HepG2 (cell line): Measurements from ENCODE around the gene BLOC1S1. TPM values are rescaled to one million over a fixed set of nuclear protein-coding genes. Genes with fewer than 3 reads are reported as not detected.

Experiments used
- ATAC-seq: fragments of 200-7000 bp; cut with Tn5 transposase; 3 replicates; pipeline ENCODE4 v1.9.1; 2020; ENCODE audit warnings: mild to moderate bottlenecking, moderate library complexity
- BruUV-seq: library from RNA; stranded (reverse); fragments of 400-500 nt; replicated peaks from 2 replicates; lab custom pipeline; 2021; lab: Mats Ljungman, UMichigan
- CTCF ChIA-PET: fragments of 300-600 bp; formaldehyde crosslinking; extraction: SDS; loops from one replicate; lab custom pipeline; 2021; ENCODE audit warnings: low total read pairs, inconsistent platforms, low intra/inter-chr PET ratio; lab: Yijun Ruan, JAX
- POLR2A ChIA-PET: fragments of 350-600 bp; sonication (Branson Sonifier 250); formaldehyde crosslinking; loops from one replicate; lab custom pipeline; 2020; ENCODE audit warnings: antibody characterized with exemption, inconsistent platforms; lab: Yijun Ruan, JAX
- DNase-seq: peaks from one replicate; pipeline ENCODE4 v3.0.0-alpha.2; 2015; ENCODE audit warnings: low spot score
- FAIRE-seq: peaks from 3 replicates; lab custom pipeline; 2011; peaks lifted over from hg19 to GRCh38; lab: Jason Lieb, UNC
- H2AFZ ChIP-seq: one replicate; pipeline ENCODE4 v1.6.1; 2011; ENCODE audit warnings: low read length, inconsistent platforms
- H3K27ac ChIP-seq: fragments of 300-600 bp; 3 replicates; pipeline ENCODE4 v1.8.0; 2011; ENCODE audit warnings: mixed run types, mild to moderate bottlenecking, mixed read lengths, low read length, inconsistent platforms; ENCODE audit not compliant: insufficient read depth; ENCODE audit errors: extremely low read length
- H3K27me3 ChIP-seq, 2 experiments: fragments of 200-600 bp in 1 of 2; 2 replicates in 1 of 2; 3 replicates in 1 of 2; pipeline versions ENCODE4 v1.6.0 to v1.8.0; 2011; ENCODE audit warnings: low read length in 2 of 2, mild to moderate bottlenecking in 2 of 2, moderate library complexity in 2 of 2, inconsistent platforms in 1 of 2; ENCODE audit not compliant: insufficient read depth in 2 of 2, control insufficient read depth in 1 of 2
- H3K36me3 ChIP-seq, 2 experiments: fragments of 200-600 bp in 1 of 2; replicated peaks in 1 of 2; 2 replicates in 1 of 2; 3 replicates in 1 of 2; pipeline versions ENCODE4 v1.5.1 to v1.8.0; 2011; ENCODE audit warnings: low read length in 2 of 2, inconsistent platforms in 1 of 2; ENCODE audit not compliant: insufficient read depth in 2 of 2, control insufficient read depth in 1 of 2
- H3K4me1 ChIP-seq: 2 replicates; pipeline ENCODE4 v1.5.1; 2012; ENCODE audit warnings: low read length, inconsistent platforms; ENCODE audit not compliant: insufficient read depth
- H3K4me2 ChIP-seq: 2 replicates; pipeline ENCODE4 v1.6.0; 2011; ENCODE audit warnings: low read depth, low read length, inconsistent platforms
- H3K4me3 ChIP-seq, 3 experiments: fragments of 200-600 bp in 1 of 3; sonication (generic), shearing (Covaris generic) in 1 of 3; replicated peaks in 1 of 3; 2 replicates each; pipeline ENCODE4 v1.5.1; 2011 to 2016; ENCODE audit warnings: low read length in 3 of 3, inconsistent platforms in 2 of 3, low read depth in 2 of 3, mild to moderate bottlenecking in 2 of 3, control low read depth in 1 of 3, mixed read lengths in 1 of 3; ENCODE audit not compliant: insufficient read depth in 1 of 3
- H3K79me2 ChIP-seq: one replicate; pipeline ENCODE4 v1.6.1; 2011; ENCODE audit warnings: low read length, inconsistent platforms; ENCODE audit not compliant: insufficient read depth
- H3K9ac ChIP-seq: 2 replicates; pipeline ENCODE4 v1.6.0; 2011; ENCODE audit warnings: mild to moderate bottlenecking, low read depth, low read length, inconsistent platforms; ENCODE audit not compliant: insufficient read depth
- H3K9me3 ChIP-seq: 2 replicates; pipeline ENCODE4 v1.5.1; 2012; ENCODE audit warnings: mild to moderate bottlenecking, low read length
- H4K20me1 ChIP-seq: 2 replicates; pipeline ENCODE4 v1.6.0; 2011; ENCODE audit warnings: inconsistent platforms, mild to moderate bottlenecking, low read length, moderate library complexity; ENCODE audit not compliant: insufficient read depth
- ETV5 ChIP-seq: IDR thresholded peaks from 2 replicates; pipeline ENCODE4 v1.6.1; 2018; ENCODE audit warnings: missing biosample characterization, missing genetic modification reagents, inconsistent platforms, borderline replicate concordance
- FOSL2 ChIP-seq: sonication (generic); formaldehyde crosslinking; IDR thresholded peaks from 2 replicates; pipeline ENCODE4 v1.4.0; 2020; ENCODE audit warnings: missing genetic modification reagents
- NR2C2 ChIP-seq: sonication (generic); formaldehyde crosslinking; IDR thresholded peaks from 2 replicates; pipeline ENCODE4 v1.4.0; 2020; ENCODE audit warnings: missing genetic modification reagents, mild to moderate bottlenecking, moderate library complexity, borderline replicate concordance
- PAF1 ChIP-seq: IDR thresholded peaks from 2 replicates; pipeline ENCODE4 v1.6.1; 2016; ENCODE audit warnings: missing genetic modification reagents, missing compliant biosample characterization
- SOX13 ChIP-seq, 3 experiments: fragments of 450-650 bp in 1 of 3; sonication (generic) in 1 of 3; formaldehyde crosslinking in 1 of 3; IDR thresholded peaks in 2 of 3; conservative IDR thresholded peaks in 1 of 3; 2 replicates each; pipeline versions ENCODE4 v1.5.0 to v1.6.1; 2016 to 2020; ENCODE audit warnings: antibody characterized with exemption in 1 of 3, mild to moderate bottlenecking in 1 of 3, missing compliant biosample characterization in 1 of 3, missing genetic modification reagents in 1 of 3, moderate library complexity in 1 of 3
- TBP ChIP-seq: sonication (generic); formaldehyde crosslinking; IDR thresholded peaks from 2 replicates; pipeline ENCODE4 v1.5.0; 2020; ENCODE audit warnings: missing genetic modification reagents
- WGBS: methylation state at CpG from one replicate; pipeline ENCODE4 v1.1.6; 2017; ENCODE audit warnings: low lambda C conversion rate; 5-methylcytosine and 5-hydroxymethylcytosine counted together
- in situ Hi-C: cut with HindIII; loops from 2 replicates; pipeline ENCODE4 v1.10.0; 2017; ENCODE audit warnings: low pct_unique_long_range_greater_than_20kb; ENCODE audit not compliant: extremely low pct_ligation_motif_present
- intact Hi-C: fragments of 100-400 bp; cut with micrococcal nuclease; formaldehyde crosslinking; loops from one replicate; pipeline ENCODE4 v1.10.0; 2022; ENCODE audit not compliant: unreplicated experiment
- polyA plus RNA-seq, 8 experiments: library from polyadenylated mRNA; depleted of rRNA in 3 of 8; stranded (reverse) in 7 of 8; unstranded in 1 of 8; fragments of >200 nt; fragmentation: Illumina TruSeq in 4 of 8; extraction: Trizol in 4 of 8; gene quantifications; 2 replicates each; pipeline versions ENCODE4 v1.2.1 to v1.2.3, GENCODE V29; 2011 to 2016; ENCODE audit warnings: low read depth in 4 of 8, missing spikeins in 1 of 8, mixed read lengths in 1 of 8; ENCODE audit not compliant: insufficient read depth in 1 of 8
- total RNA-seq, 5 experiments: library from RNA; depleted of rRNA; stranded (reverse); fragments of >200 nt; fragmentation: Illumina TruSeq; extraction: Trizol; gene quantifications; 2 replicates each; pipeline ENCODE4 v1.2.3, GENCODE V29; 2016; ENCODE audit warnings: low read depth in 1 of 5
- TF ChIP-seq, protein P1 (sequence below): sonication (generic); formaldehyde crosslinking; IDR thresholded peaks from 2 replicates; pipeline ENCODE4 v1.4.0; 2020; ENCODE audit warnings: missing genetic modification reagents

Gene BLOC1S1
- total and polyA plus RNA-seq, 2 of the 13 experiments (the other 11 are each of a cell fraction or from before 2014, with no cell fraction given), result 55.1 to 95.3 TPM

DNA sequence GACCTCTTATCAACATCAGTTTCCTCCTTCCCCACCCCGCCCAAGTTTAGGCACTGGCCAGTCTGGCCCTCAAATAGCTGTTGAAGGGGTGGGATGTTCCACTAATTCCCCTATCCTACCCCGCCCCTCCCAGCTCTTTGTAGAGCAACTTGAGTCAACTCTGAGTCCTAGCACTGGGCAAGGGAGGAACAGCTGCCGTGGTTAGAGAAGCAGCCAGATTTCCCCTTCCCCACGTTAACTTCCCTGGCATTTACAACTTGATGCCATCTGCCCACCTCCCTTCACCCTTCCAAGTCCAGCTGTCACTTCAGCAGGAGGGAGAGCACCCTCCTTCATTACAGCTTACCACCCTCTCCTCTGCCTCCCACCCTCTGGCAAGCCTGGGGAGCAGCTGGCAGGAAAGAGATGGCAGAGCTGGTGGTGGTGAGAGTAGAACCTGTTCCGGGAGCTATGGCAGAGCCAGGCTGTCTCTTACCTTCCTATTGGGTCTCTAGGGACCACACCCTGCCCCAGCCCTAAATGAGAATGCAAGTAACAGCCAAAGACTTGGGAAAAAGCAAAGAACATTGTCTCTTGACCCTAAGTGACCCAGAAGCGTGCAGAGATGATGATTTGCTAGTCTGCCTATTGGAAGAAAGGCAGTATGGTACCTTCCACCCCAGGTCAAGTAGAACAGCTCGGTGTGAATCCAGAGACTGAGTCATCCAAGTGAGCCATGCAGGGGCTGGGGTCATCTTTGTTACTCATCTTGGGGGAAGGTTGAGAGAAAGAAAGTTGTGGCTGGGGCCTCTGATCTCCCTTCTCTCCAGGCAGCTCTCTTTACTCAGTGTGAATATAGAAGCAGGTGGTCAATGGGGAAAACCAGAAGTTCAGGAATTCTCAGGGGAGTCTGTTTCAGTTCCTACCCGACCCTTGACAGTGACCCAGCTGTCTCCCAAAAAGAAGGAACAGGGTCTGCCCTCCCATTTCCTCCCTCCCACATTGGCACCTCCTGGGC, 1.5 kb downstream of the BLOC1S1 start:
- H3K9me3 ChIP-seq, result no peaks in the 10 kb centered on the region
- intact Hi-C loops, result no loop called here
- POLR2A ChIA-PET, result interaction anchor here (1.2 to 4.5 kb wide), 2 partner anchors 12 to 35 kb away, joined by 4 to 38 read pairs; partner anchors contain the start of gene CD63
- no peak overlapping the region for H3K27ac ChIP-seq
- H3K9ac ChIP-seq, result peak overlapping the region; percentile 80; the same call in 1 of the 2 replicates
- TF ChIP-seq FOSL2 (0 out of 2 replicates have a peak, but pooled peaks have one; percentile 11), TBP (CRISPR knock-in tag) (no peak)
- no peaks in the 10 kb centered on the region for H4K20me1 ChIP-seq
- ATAC-seq (no peak), FAIRE-seq (no peak), DNase-seq (no peak)
- H2AFZ ChIP-seq, result no peak overlapping the region
- H3K4me1 ChIP-seq, result peaks cover 62% of the 10 kb centered on the region
- H3K4me3 ChIP-seq, result peak overlapping the region; percentile 77 to 96 (median 84); a peak in 5 of 6 replicates
- peak overlapping the region; percentile 72 for H3K4me2 ChIP-seq
- BruUV-seq, result no TSS peak
- H3K79me2 ChIP-seq, result no peaks in the 10 kb centered on the region
- H3K27me3 ChIP-seq, result peaks cover 0 to 6% of the 10 kb centered on the region in 2 experiments; a peak in 1 of 5 replicates
- 85% methylated on average over 8 of the region's 8 CpGs for WGBS
- CTCF ChIA-PET, result no interaction called here
- in situ Hi-C loops, result no loop called here
- no peaks in the 10 kb centered on the region; a peak in 1 of 5 replicates for H3K36me3 ChIP-seq

DNA sequence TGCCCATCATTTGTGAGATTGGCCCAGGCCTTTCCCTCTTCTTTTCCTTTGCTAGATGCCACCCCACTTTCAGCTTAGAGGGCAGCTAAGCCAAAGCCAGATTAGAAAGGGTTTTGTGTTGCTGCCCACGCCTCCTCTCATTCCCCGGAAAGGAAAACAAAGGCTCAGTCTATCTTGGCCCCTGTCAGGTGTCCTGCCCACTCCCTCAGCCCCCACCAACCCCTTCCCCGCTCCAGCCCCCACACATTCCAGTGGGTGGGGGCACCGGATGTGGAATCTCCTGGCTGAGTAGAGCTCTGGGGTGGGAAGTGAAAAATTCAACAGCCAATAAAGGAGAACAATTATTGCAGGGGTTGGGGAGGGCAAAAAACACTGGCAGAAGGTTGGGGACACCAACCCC, 2.2 kb downstream of the BLOC1S1 start:
- FAIRE-seq, result no peak
- CTCF ChIA-PET, result no interaction called here
- peaks cover 68% of the 10 kb centered on the region for H3K4me1 ChIP-seq
- no TSS peak for BruUV-seq
- no peaks in the 10 kb centered on the region for H3K9me3 ChIP-seq
- no peak overlapping the region for H3K4me3 ChIP-seq
- TF ChIP-seq, protein P1, sequence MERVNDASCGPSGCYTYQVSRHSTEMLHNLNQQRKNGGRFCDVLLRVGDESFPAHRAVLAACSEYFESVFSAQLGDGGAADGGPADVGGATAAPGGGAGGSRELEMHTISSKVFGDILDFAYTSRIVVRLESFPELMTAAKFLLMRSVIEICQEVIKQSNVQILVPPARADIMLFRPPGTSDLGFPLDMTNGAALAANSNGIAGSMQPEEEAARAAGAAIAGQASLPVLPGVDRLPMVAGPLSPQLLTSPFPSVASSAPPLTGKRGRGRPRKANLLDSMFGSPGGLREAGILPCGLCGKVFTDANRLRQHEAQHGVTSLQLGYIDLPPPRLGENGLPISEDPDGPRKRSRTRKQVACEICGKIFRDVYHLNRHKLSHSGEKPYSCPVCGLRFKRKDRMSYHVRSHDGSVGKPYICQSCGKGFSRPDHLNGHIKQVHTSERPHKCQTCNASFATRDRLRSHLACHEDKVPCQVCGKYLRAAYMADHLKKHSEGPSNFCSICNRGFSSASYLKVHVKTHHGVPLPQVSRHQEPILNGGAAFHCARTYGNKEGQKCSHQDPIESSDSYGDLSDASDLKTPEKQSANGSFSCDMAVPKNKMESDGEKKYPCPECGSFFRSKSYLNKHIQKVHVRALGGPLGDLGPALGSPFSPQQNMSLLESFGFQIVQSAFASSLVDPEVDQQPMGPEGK (CRISPR knock-in tag), result peak; percentile 91
- TF ChIP-seq PAF1 (CRISPR knock-in tag), result no peak
- TF ChIP-seq ETV5 (CRISPR knock-in tag), result peak; percentile 41; the same call in 1 of the 2 replicates
- no peak for TF ChIP-seq NR2C2
- no peak for TF ChIP-seq SOX13 (IDR thresholded peaks at IDR 0.05)
- 0 out of 4 replicates have a peak, but pooled peaks of 1 of the 2 experiments have one; percentile 4 for TF ChIP-seq SOX13 (CRISPR knock-in tag; conservative IDR thresholded peaks at IDR 0.05 in 1 of 2, IDR thresholded peaks at IDR 0.05 in 1 of 2)
- H4K20me1 ChIP-seq, result no peaks in the 10 kb centered on the region
- in situ Hi-C loops, result no loop called here
- POLR2A ChIA-PET, result interaction anchor here (1.2 to 4.5 kb wide), 2 partner anchors 11 to 36 kb away, joined by 4 to 38 read pairs; partner anchors contain the start of gene CD63
- intact Hi-C loops, result no loop called here
- H3K36me3 ChIP-seq, result no peaks in the 10 kb centered on the region; a peak in 1 of 5 replicates
- H2AFZ ChIP-seq, result no peak overlapping the region
- DNase-seq, result no peak
- no peak overlapping the region for H3K9ac ChIP-seq
- no peak overlapping the region for H3K27ac ChIP-seq
- ATAC-seq, result no peak
- no peaks in the 10 kb centered on the region for H3K27me3 ChIP-seq
- peak overlapping the region; percentile 72 for H3K4me2 ChIP-seq
- 47% methylated on average over 4 of the region's 4 CpGs for WGBS
- no peaks in the 10 kb centered on the region for H3K79me2 ChIP-seq
